Tibial nerve (tissue), 4 donors: ENCODE measurements around the gene DRAXIN.

Source experiments
- CTCF ChIP-seq, 5 experiments: fragments of 200-600 bp in 3 of 5; fragments of 450-650 bp in 2 of 5; sonication (generic) in 3 of 5; IDR thresholded peaks; one replicate each; pipeline ENCODE4 v1.5.1; 2016 to 2019; ENCODE audit warnings: antibody characterized with exemption in 5 of 5, mild to moderate bottlenecking in 3 of 5, moderate library complexity in 2 of 5
- EP300 ChIP-seq, 2 donors: sonication (generic); formaldehyde crosslinking; IDR thresholded peaks; one replicate each; pipeline ENCODE4 v1.6.1; 2017; ENCODE audit warnings: antibody characterized with exemption in 2 of 2, mild to moderate bottlenecking in 1 of 2

- TF ChIP-seq CTCF (IDR thresholded peaks at IDR 0.05), result no peak
- no peak for TF ChIP-seq EP300 (IDR thresholded peaks at IDR 0.05)
Measured at GRCh38 chr1:11659748-11660147, 31.8 kb upstream of the DRAXIN start.
